ENCODE measurements around the gene FGF14.

FGF14 gene

DNA sequence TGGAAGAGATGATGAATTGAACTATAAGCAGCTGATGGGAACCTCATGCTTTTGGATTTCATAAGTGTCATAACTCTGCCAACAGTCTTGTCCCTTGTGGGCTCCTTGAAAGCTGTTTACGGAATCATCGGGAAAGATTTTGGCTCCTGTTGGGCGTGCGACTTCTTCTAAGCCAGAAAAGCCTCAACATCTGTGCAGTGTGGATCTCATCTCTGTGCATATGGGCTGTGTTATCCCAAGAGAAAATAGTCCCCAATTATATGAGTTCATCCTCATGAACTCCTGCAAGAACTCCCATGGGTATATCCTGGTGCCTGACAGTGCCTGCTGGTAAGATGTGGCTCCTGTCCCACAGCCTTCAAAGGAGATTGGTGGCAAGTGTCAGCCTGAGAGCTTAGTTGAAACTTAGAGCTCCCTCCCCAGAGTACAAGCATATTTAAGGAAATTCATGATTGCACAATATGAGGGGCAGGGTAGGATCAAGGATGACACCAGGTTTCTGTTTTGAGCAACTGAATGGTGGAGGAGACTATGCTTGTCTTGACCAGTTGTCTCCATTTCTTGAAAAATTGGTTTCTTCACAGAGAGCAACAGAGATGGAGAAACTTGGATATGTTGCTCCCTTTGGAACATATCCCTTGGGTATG, 705.9 kb downstream of the FGF14 start:
- no peaks in the 10 kb centered on the region for H3K9me3 ChIP-seq (ENCODE audit: insufficient read depth, low read length)
- no peak overlapping the region for H3K4me3 ChIP-seq (ENCODE audit: insufficient read length, low read depth)
- DNase-seq (ENCODE audit: low read depth, low spot score), result no peak
- TF ChIP-seq SUZ12 (IDR thresholded peaks at IDR 0.05; ENCODE audit: extremely low read depth, insufficient read depth, insufficient read length), result no peak
- no peak for TF ChIP-seq ZNF274 (IDR thresholded peaks at IDR 0.05; ENCODE audit: low read depth, low read length)
- TF ChIP-seq YY1 (IDR thresholded peaks at IDR 0.05; ENCODE audit: insufficient read depth, insufficient read length), result no peak
- H3K27me3 ChIP-seq (ENCODE audit: insufficient read depth, insufficient read length), result no peaks in the 10 kb centered on the region
- H3K36me3 ChIP-seq (ENCODE audit: insufficient read depth, insufficient read length, low read length), result no peaks in the 10 kb centered on the region
- no peak overlapping the region for H3K9ac ChIP-seq (ENCODE audit: insufficient read length, low read depth)
- H3K4me1 ChIP-seq (ENCODE audit: insufficient read depth, insufficient read length), result no peaks in the 10 kb centered on the region

DNA sequence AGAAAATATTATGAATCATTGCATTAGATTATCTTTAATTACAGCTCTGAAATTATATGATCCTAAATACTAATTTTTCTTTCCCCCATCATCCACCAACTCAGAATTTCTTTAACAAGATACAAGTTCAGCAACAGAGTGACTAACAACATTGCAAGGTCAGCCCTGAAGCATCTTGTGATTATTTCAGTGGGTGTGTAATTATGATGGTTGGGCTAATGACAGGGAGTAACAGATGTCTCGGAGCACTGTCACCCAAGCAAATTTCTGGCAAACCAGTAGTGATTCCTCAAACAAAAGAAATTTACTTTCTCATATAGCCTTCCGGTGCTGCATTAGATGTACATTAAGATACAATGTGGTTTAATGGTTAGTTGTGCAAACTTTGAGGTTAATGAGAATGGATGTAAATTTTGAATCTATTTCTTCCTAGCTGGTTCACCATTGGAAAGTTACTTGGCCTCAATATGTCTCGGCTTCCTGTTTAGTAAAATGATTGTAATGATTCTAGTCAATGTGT, 710.4 kb downstream of the FGF14 start:
- Histone ChIP-seq H3K4me1 (ENCODE audit: insufficient read depth, insufficient read length) (no peaks in the 10 kb centered on the region), H3K27me3 (ENCODE audit: insufficient read depth, insufficient read length) (no peaks in the 10 kb centered on the region), H3K9me3 (ENCODE audit: insufficient read depth, low read length) (no peaks in the 10 kb centered on the region), H3K4me3 (ENCODE audit: insufficient read length, low read depth) (no peak overlapping the region), H3K36me3 (ENCODE audit: insufficient read depth, insufficient read length, low read length) (no peaks in the 10 kb centered on the region), H3K9ac (ENCODE audit: insufficient read length, low read depth) (no peak overlapping the region)
- DNase-seq (ENCODE audit: low read depth, low spot score), result no peak
- TF ChIP-seq YY1 (IDR thresholded peaks at IDR 0.05; ENCODE audit: insufficient read depth, insufficient read length) (no peak), ZNF274 (IDR thresholded peaks at IDR 0.05; ENCODE audit: low read depth, low read length) (no peak), SUZ12 (IDR thresholded peaks at IDR 0.05; ENCODE audit: extremely low read depth, insufficient read depth, insufficient read length) (no peak)

DNA sequence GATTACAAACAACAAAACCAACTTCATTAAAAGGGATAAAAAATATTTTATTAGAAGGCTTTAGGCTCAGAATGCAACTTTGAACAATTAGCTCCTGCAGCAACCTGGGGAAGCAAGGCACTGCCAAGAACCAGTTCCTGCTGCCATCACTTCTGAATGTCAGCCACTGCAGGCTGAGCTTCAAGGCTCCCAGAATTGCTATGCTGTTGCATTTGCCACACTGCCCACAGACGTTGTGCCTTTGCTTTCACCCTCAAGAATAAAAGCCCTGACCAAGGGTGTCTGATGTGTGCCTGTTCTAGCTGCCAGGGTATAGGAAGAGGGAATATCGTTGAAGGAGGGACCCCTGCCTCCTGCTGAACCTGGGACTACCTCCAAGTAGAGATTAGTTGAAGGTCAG, 711.0 kb downstream of the FGF14 start:
- no peaks in the 10 kb centered on the region for H3K36me3 ChIP-seq (ENCODE audit: insufficient read depth, insufficient read length, low read length)
- H3K4me3 ChIP-seq (ENCODE audit: insufficient read length, low read depth), result no peak overlapping the region
- H3K9me3 ChIP-seq (ENCODE audit: insufficient read depth, low read length), result no peaks in the 10 kb centered on the region
- TF ChIP-seq ZNF274 (IDR thresholded peaks at IDR 0.05; ENCODE audit: low read depth, low read length) (no peak), YY1 (IDR thresholded peaks at IDR 0.05; ENCODE audit: insufficient read depth, insufficient read length) (no peak), SUZ12 (IDR thresholded peaks at IDR 0.05; ENCODE audit: extremely low read depth, insufficient read depth, insufficient read length) (no peak)
- H3K4me1 ChIP-seq (ENCODE audit: insufficient read depth, insufficient read length), result no peaks in the 10 kb centered on the region
- no peak for DNase-seq (ENCODE audit: low read depth, low spot score)
- no peak overlapping the region for H3K9ac ChIP-seq (ENCODE audit: insufficient read length, low read depth)
- no peaks in the 10 kb centered on the region for H3K27me3 ChIP-seq (ENCODE audit: insufficient read depth, insufficient read length)

DNA sequence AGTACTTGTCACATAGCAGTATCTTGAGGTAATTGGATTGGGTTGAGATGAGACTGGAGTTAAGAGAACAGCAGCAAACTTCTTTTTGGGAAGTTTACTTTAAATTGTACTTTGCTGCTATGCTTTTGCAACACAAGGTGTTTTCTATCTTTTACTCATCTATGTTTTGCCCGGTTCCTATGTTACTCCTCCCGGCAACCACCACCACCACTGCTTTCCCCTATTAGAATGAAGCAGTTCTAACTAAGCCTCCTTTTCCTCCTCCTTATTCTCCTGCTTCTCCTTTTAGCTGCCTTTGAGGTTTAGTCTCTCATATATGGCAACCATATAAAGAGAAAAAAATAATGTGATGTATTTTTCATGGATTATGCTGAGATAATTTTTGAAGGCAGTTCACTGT, 715.8 kb downstream of the FGF14 start:
- no peaks in the 10 kb centered on the region for H3K9me3 ChIP-seq (ENCODE audit: insufficient read depth, low read length)
- no peaks in the 10 kb centered on the region for H3K27me3 ChIP-seq (ENCODE audit: insufficient read depth, insufficient read length)
- no peak overlapping the region for H3K9ac ChIP-seq (ENCODE audit: insufficient read length, low read depth)
- H3K4me3 ChIP-seq (ENCODE audit: insufficient read length, low read depth), result no peak overlapping the region
- H3K4me1 ChIP-seq (ENCODE audit: insufficient read depth, insufficient read length), result no peaks in the 10 kb centered on the region
- H3K36me3 ChIP-seq (ENCODE audit: insufficient read depth, insufficient read length, low read length), result no peaks in the 10 kb centered on the region
- TF ChIP-seq ZNF274 (IDR thresholded peaks at IDR 0.05; ENCODE audit: low read depth, low read length) (no peak), SUZ12 (IDR thresholded peaks at IDR 0.05; ENCODE audit: extremely low read depth, insufficient read depth, insufficient read length) (no peak), YY1 (IDR thresholded peaks at IDR 0.05; ENCODE audit: insufficient read depth, insufficient read length) (no peak)
- DNase-seq (ENCODE audit: low read depth, low spot score), result no peak

DNA sequence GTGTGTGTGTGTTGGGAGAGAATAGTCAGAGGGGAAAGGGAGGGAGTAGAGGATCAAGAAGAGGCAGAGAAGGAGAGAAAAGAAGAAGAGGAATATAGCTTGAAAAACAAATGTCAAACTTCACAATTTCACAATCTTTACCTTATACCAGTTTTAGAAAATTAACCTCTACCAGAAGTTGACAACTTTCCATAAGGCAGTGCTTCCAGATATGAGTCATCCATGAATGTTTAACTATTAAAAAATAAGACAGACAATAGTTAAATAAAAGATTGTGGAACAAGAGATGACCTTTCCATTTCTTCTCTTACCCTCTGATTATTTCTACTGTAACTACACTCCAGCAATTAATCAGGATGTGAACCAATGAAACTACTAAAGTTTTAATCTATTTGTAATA, 720.0 kb downstream of the FGF14 start:
- H3K4me3 ChIP-seq (ENCODE audit: insufficient read length, low read depth), result no peak overlapping the region
- H3K9me3 ChIP-seq (ENCODE audit: insufficient read depth, low read length), result no peaks in the 10 kb centered on the region
- H3K36me3 ChIP-seq (ENCODE audit: insufficient read depth, insufficient read length, low read length), result no peaks in the 10 kb centered on the region
- H3K27me3 ChIP-seq (ENCODE audit: insufficient read depth, insufficient read length), result no peaks in the 10 kb centered on the region
- TF ChIP-seq ZNF274 (IDR thresholded peaks at IDR 0.05; ENCODE audit: low read depth, low read length) (no peak), SUZ12 (IDR thresholded peaks at IDR 0.05; ENCODE audit: extremely low read depth, insufficient read depth, insufficient read length) (no peak), YY1 (IDR thresholded peaks at IDR 0.05; ENCODE audit: insufficient read depth, insufficient read length) (no peak)
- H3K4me1 ChIP-seq (ENCODE audit: insufficient read depth, insufficient read length), result no peaks in the 10 kb centered on the region
- no peak overlapping the region for H3K9ac ChIP-seq (ENCODE audit: insufficient read length, low read depth)
- DNase-seq (ENCODE audit: low read depth, low spot score), result no peak

DNA sequence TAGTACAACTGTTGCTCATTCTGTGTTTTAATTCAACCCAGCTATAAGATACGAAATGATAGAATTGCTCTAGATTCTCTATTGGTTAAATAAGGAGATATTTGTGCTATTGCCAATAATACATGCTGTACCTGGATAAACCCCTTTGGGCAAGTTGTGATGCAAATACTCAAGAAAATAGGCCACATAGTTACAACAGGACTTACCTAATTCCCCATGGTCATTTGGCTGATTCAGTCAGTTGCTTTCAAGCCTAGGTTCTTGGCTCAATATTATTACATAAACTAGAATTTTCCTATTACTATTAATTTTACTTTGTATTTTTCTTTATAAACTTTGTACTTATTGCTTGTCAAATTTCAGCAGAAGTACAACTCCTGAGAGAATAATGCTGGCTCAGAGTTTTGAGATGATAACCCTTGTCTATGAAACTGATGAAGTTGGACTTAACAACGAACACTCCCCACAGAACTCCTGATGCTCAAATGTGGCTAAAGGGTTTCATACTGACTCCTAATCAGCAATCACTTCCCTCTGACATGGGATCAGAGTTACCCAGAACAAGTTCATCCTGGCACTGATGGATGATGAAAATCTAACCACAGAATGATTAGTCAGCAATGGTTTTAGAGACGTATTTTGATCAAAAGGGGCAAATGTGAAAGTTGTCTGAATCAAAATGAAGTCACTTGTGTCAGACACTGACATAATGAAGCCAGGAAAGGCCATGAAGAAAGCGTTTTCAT, 728.3 kb downstream of the FGF14 start:
- Histone ChIP-seq H3K9me3 (ENCODE audit: insufficient read depth, low read length) (no peaks in the 10 kb centered on the region), H3K4me1 (ENCODE audit: insufficient read depth, insufficient read length) (no peaks in the 10 kb centered on the region), H3K9ac (ENCODE audit: insufficient read length, low read depth) (no peak overlapping the region), H3K36me3 (ENCODE audit: insufficient read depth, insufficient read length, low read length) (no peaks in the 10 kb centered on the region), H3K27me3 (ENCODE audit: insufficient read depth, insufficient read length) (no peaks in the 10 kb centered on the region), H3K4me3 (ENCODE audit: insufficient read length, low read depth) (no peak overlapping the region)
- TF ChIP-seq SUZ12 (IDR thresholded peaks at IDR 0.05; ENCODE audit: extremely low read depth, insufficient read depth, insufficient read length) (no peak), ZNF274 (IDR thresholded peaks at IDR 0.05; ENCODE audit: low read depth, low read length) (no peak), YY1 (IDR thresholded peaks at IDR 0.05; ENCODE audit: insufficient read depth, insufficient read length) (no peak)
- no peak for DNase-seq (ENCODE audit: low read depth, low spot score)

DNA sequence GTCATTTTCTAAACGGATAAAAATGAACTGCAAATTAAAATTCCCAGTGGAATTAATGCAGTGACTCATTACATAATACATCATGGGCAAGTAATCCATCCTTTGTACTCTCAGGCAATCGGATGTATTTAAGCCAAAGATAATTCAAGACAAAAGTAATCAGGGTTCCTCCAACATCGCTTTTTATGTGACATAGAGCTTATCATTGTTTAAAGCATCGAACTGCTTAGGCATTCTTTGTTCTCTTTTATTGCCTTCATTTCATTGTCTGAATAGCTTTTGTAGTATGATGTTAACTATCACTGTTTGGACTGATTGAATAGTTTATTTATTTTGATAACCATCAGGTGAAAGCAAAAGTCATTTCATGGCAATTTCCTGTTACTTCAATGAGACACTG, 740.0 kb downstream of the FGF14 start:
- no peak for TF ChIP-seq YY1 (IDR thresholded peaks at IDR 0.05; ENCODE audit: insufficient read depth, insufficient read length)
- TF ChIP-seq ZNF274 (IDR thresholded peaks at IDR 0.05; ENCODE audit: low read depth, low read length), result no peak
- TF ChIP-seq SUZ12 (IDR thresholded peaks at IDR 0.05; ENCODE audit: extremely low read depth, insufficient read depth, insufficient read length), result no peak
- no peaks in the 10 kb centered on the region for H3K4me1 ChIP-seq (ENCODE audit: insufficient read depth, insufficient read length)
- H3K4me3 ChIP-seq (ENCODE audit: insufficient read length, low read depth), result no peak overlapping the region
- DNase-seq (ENCODE audit: low read depth, low spot score), result no peak
- no peaks in the 10 kb centered on the region for H3K36me3 ChIP-seq (ENCODE audit: insufficient read depth, insufficient read length, low read length)
- no peaks in the 10 kb centered on the region for H3K9me3 ChIP-seq (ENCODE audit: insufficient read depth, low read length)
- no peak overlapping the region for H3K9ac ChIP-seq (ENCODE audit: insufficient read length, low read depth)
- H3K27me3 ChIP-seq (ENCODE audit: insufficient read depth, insufficient read length), result no peaks in the 10 kb centered on the region
